ENCODE measurements around the gene NTN1.

DNA sequence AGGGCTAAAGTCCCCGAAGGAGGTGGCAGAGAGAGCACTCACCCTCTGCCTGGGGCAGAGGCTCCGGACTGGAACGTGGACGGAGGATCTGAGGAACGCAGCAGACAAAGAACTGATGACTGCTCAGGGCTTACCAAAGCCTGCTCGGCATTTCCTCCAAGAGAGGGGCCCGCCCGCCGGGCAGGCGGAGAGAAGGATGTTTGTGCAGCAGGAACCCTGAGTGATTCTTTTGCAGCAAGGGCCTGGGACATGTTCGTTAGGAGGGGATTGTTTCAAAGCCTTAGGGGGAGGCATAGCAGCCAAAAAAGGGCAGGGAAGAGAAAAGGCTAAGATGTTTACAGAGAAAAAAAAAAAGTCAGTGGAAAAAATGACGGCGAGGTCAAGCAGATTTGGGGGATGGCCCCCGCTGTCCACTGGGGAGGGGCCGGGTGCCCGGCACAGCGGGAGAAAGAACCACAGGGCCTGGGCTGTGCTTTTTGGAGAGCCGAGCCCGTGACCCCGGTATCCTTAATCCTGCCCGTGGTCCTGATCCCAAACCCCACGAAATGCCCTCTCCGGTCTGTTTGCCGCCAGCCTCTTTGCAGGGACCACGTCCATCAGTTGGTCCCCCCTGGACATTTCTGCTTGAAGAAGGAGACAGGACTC is 129.3 kb downstream of the NTN1 start:
- TF ChIP-seq, protein P1, sequence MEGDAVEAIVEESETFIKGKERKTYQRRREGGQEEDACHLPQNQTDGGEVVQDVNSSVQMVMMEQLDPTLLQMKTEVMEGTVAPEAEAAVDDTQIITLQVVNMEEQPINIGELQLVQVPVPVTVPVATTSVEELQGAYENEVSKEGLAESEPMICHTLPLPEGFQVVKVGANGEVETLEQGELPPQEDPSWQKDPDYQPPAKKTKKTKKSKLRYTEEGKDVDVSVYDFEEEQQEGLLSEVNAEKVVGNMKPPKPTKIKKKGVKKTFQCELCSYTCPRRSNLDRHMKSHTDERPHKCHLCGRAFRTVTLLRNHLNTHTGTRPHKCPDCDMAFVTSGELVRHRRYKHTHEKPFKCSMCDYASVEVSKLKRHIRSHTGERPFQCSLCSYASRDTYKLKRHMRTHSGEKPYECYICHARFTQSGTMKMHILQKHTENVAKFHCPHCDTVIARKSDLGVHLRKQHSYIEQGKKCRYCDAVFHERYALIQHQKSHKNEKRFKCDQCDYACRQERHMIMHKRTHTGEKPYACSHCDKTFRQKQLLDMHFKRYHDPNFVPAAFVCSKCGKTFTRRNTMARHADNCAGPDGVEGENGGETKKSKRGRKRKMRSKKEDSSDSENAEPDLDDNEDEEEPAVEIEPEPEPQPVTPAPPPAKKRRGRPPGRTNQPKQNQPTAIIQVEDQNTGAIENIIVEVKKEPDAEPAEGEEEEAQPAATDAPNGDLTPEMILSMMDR (IDR thresholded peaks at IDR 0.05; ENCODE audit: poor library complexity) = no peak
- no peak for TF ChIP-seq EZH2phosphoT487 (IDR thresholded peaks at IDR 0.05; ENCODE audit: low read depth, severe bottlenecking, unreplicated experiment)

Data from hepatocyte (in vitro differentiated cells).